HEK293 (cell line): ENCODE measurements around the gene CRY1.

Experiments
- CTCF ChIA-PET: fragments of 350-600 bp; formaldehyde crosslinking; extraction: SDS; loops from one replicate; lab custom pipeline; 2021; ENCODE audit warnings: antibody characterized with exemption; lab: Yijun Ruan, JAX
- POLR2A ChIA-PET: fragments of 300-600 bp; formaldehyde crosslinking; extraction: SDS; loops from one replicate; lab custom pipeline; 2020; ENCODE audit warnings: antibody characterized with exemption, inconsistent platforms; lab: Yijun Ruan, JAX
- H3K27ac ChIP-seq: fragments of 200-500 bp; sonication (Bioruptor generic); 2 replicates; pipeline ENCODE4 v1.5.1; 2014; ENCODE audit warnings: low read depth, low read length, control low read depth, inconsistent platforms; ENCODE audit errors: extremely low read depth
- H3K36me3 ChIP-seq, 2 experiments: fragments of 200-500 bp in 1 of 2; sonication (Bioruptor generic) in 1 of 2; 1 replicate in 1 of 2; 2 replicates in 1 of 2; pipeline ENCODE4 v1.5.1; 2014 to 2017; ENCODE audit warnings: inconsistent platforms in 2 of 2, low read length in 2 of 2; ENCODE audit not compliant: control insufficient read depth in 2 of 2, insufficient read depth in 1 of 2
- H3K4me1 ChIP-seq: fragments of 200-500 bp; sonication (Bioruptor generic); 2 replicates; pipeline ENCODE4 v1.5.1; 2014; ENCODE audit warnings: mild to moderate bottlenecking, low read length, inconsistent platforms; ENCODE audit not compliant: control insufficient read depth, insufficient read depth
- H3K4me3 ChIP-seq: 2 replicates; pipeline ENCODE4 v1.5.1; 2011; ENCODE audit warnings: low read depth, mild to moderate bottlenecking, control low read depth, low read length, moderate library complexity
- H3K9me3 ChIP-seq: fragments of 200-500 bp; sonication (Bioruptor generic); 2 replicates; pipeline ENCODE4 v1.5.1; 2014; ENCODE audit warnings: low read depth, low read length, inconsistent platforms; ENCODE audit not compliant: control insufficient read depth, insufficient read depth
- BCL6B ChIP-seq: fragments of 450-650 bp; formaldehyde crosslinking; IDR thresholded peaks from 2 replicates; pipeline ENCODE4 v1.5.1; 2017; ENCODE audit warnings: missing biosample characterization, missing genetic modification characterization
- EGR2 ChIP-seq: fragments of 450-650 bp; formaldehyde crosslinking; IDR thresholded peaks from 2 replicates; pipeline ENCODE4 v1.5.1; 2016; ENCODE audit warnings: low read depth, missing biosample characterization, missing genetic modification characterization
- FEZF1 ChIP-seq: fragments of 450-650 bp; formaldehyde crosslinking; IDR thresholded peaks from 2 replicates; pipeline ENCODE4 v1.5.1; 2016; ENCODE audit warnings: missing biosample characterization, missing genetic modification characterization
- HOXC10 ChIP-seq: sonication (generic); formaldehyde crosslinking; IDR thresholded peaks from 2 replicates; pipeline ENCODE4 v1.8.1; 2023; ENCODE audit warnings: mild to moderate bottlenecking, missing genetic modification reagents
- KLF17 ChIP-seq: fragments of 450-650 bp; formaldehyde crosslinking; IDR thresholded peaks from 2 replicates; pipeline ENCODE4 v1.5.1; 2016; ENCODE audit warnings: missing biosample characterization, missing genetic modification characterization
- MYNN ChIP-seq: fragments of 450-650 bp; formaldehyde crosslinking; IDR thresholded peaks from 2 replicates; pipeline ENCODE4 v1.5.1; 2016; ENCODE audit warnings: missing biosample characterization, missing genetic modification characterization, borderline replicate concordance
- OSR2 ChIP-seq: fragments of 450-650 bp; formaldehyde crosslinking; IDR thresholded peaks from 2 replicates; pipeline ENCODE4 v1.5.1; 2016; ENCODE audit warnings: missing biosample characterization, missing genetic modification characterization
- TCF7L2 ChIP-seq: IDR thresholded peaks from 2 replicates; pipeline ENCODE4 v1.6.1; 2011; ENCODE audit warnings: low read depth, mild to moderate bottlenecking, inconsistent platforms, low read length, moderate library complexity, borderline replicate concordance
- ZBTB44 ChIP-seq: fragments of 450-650 bp; IDR thresholded peaks from 2 replicates; pipeline ENCODE4 v1.5.1; 2018; ENCODE audit warnings: missing biosample characterization, mild to moderate bottlenecking, missing genetic modification characterization
- ZFHX2 ChIP-seq: fragments of 450-650 bp; formaldehyde crosslinking; conservative IDR thresholded peaks from 2 replicates; pipeline ENCODE4 v1.5.1; 2016; ENCODE audit warnings: missing biosample characterization, missing genetic modification characterization
- ZIC2 ChIP-seq: fragments of 450-650 bp; formaldehyde crosslinking; IDR thresholded peaks from 2 replicates; pipeline ENCODE4 v1.5.1; 2016; ENCODE audit warnings: missing biosample characterization, missing genetic modification characterization
- ZNF175 ChIP-seq: fragments of 450-650 bp; formaldehyde crosslinking; IDR thresholded peaks from 2 replicates; pipeline ENCODE4 v1.5.1; 2016; ENCODE audit warnings: missing biosample characterization, missing genetic modification characterization
- ZNF211 ChIP-seq: fragments of 450-650 bp; formaldehyde crosslinking; IDR thresholded peaks from 2 replicates; pipeline ENCODE4 v1.5.1; 2016; ENCODE audit warnings: low read depth, missing biosample characterization, missing genetic modification characterization
- ZNF223 ChIP-seq: fragments of 450-650 bp; formaldehyde crosslinking; IDR thresholded peaks from 2 replicates; pipeline ENCODE4 v1.5.1; 2016; ENCODE audit warnings: missing biosample characterization, missing genetic modification characterization
- ZNF24 ChIP-seq: fragments of 450-650 bp; formaldehyde crosslinking; IDR thresholded peaks from 2 replicates; pipeline ENCODE4 v1.5.1; 2016; ENCODE audit warnings: missing biosample characterization, missing genetic modification characterization
- ZNF366 ChIP-seq: fragments of 450-650 bp; formaldehyde crosslinking; conservative IDR thresholded peaks from 2 replicates; pipeline ENCODE4 v1.5.1; 2016; ENCODE audit warnings: missing biosample characterization, missing genetic modification characterization
- ZNF518A ChIP-seq: fragments of 450-650 bp; formaldehyde crosslinking; conservative IDR thresholded peaks from 2 replicates; pipeline ENCODE4 v1.5.1; 2016; ENCODE audit warnings: low read depth, missing biosample characterization, missing genetic modification characterization
- ZNF544 ChIP-seq: fragments of 450-650 bp; formaldehyde crosslinking; IDR thresholded peaks from 2 replicates; pipeline ENCODE4 v1.5.0; 2017; ENCODE audit warnings: missing biosample characterization, missing genetic modification characterization
- ZNF585B ChIP-seq: fragments of 450-650 bp; formaldehyde crosslinking; IDR thresholded peaks from 2 replicates; pipeline ENCODE4 v1.5.1; 2016; ENCODE audit warnings: missing biosample characterization, missing genetic modification characterization
- ZNF677 ChIP-seq: fragments of 450-650 bp; IDR thresholded peaks from 2 replicates; pipeline ENCODE4 v1.5.0; 2018; ENCODE audit warnings: missing biosample characterization, mild to moderate bottlenecking, missing genetic modification characterization, moderate library complexity
- ZNF701 ChIP-seq: fragments of 450-650 bp; formaldehyde crosslinking; IDR thresholded peaks from 2 replicates; pipeline ENCODE4 v1.5.1; 2016; ENCODE audit warnings: missing biosample characterization, missing genetic modification characterization
- ZSCAN16 ChIP-seq: fragments of 450-650 bp; formaldehyde crosslinking; IDR thresholded peaks from 2 replicates; pipeline ENCODE4 v1.5.1; 2016; ENCODE audit warnings: missing biosample characterization, missing genetic modification characterization

CRY1 gene

GRCh38 chr12:106971065-106971464, 122.3 kb downstream of the CRY1 start:
- Histone ChIP-seq H3K4me3 (no peak overlapping the region), H3K9me3 (no peaks in the 10 kb centered on the region)
- no peak for TF ChIP-seq TCF7L2
- no peak for TF ChIP-seq KLF17 (tag by site-specific recombination)
- no peak for TF ChIP-seq ZBTB44
- no peak for TF ChIP-seq ZNF175 (tag by site-specific recombination)
- TF ChIP-seq ZFHX2 (tag by site-specific recombination), result no peak
- TF ChIP-seq, all 188 proteins: peak for 0
- Histone ChIP-seq H3K36me3 (peaks cover 14 to 48% of the 10 kb centered on the region in 2 experiments), H3K27ac (no peak overlapping the region), H3K4me1 (no peaks in the 10 kb centered on the region)
- ChIA-PET CTCF (interaction anchor here (0.5 to 0.8 kb wide), 3 partner anchors 11 to 652 kb away, joined by 3 to 5 read pairs (median 4); no protein-coding TSS in a partner anchor), POLR2A (interaction anchor here (1.5 kb wide), 1 partner anchor 16 kb away, joined by 5 read pairs; the partner anchor contains the start of gene MTERF2)

GRCh38 chr12:106964526-106964925, 128.8 kb downstream of the CRY1 start:
- CTCF ChIA-PET, result interaction anchor here (0.5 to 0.8 kb wide), 2 partner anchors 148 to 354 kb away, joined by 3 to 4 read pairs; a partner anchor contains a TSS
- peaks cover 13 to 53% of the 10 kb centered on the region in 2 experiments for H3K36me3 ChIP-seq
- POLR2A ChIA-PET, result no interaction called here

GRCh38 chr12:106962286-106962685, 131.1 kb downstream of the CRY1 start:
- H3K4me1 ChIP-seq, result peaks cover 14% of the 10 kb centered on the region
- peaks cover 6 to 33% of the 10 kb centered on the region in 2 experiments; a peak in 2 of 3 replicates for H3K36me3 ChIP-seq
- no peak overlapping the region for H3K27ac ChIP-seq

More at GRCh38 chr12:106964526-106964925, 128.8 kb downstream of the CRY1 start:
- no peak for TF ChIP-seq ZIC2 (tag by site-specific recombination)
- no peak for TF ChIP-seq BCL6B
- no peak for TF ChIP-seq ZNF677 (tag by site-specific recombination)
- TF ChIP-seq MYNN (tag by site-specific recombination), result no peak
- TF ChIP-seq ZNF24, result no peak
- no peak for TF ChIP-seq ZNF701 (tag by site-specific recombination)
- no peak for TF ChIP-seq ZNF366
- no peak for TF ChIP-seq ZNF585B
- no peak for TF ChIP-seq EGR2
- TF ChIP-seq ZNF223, result no peak
- no peak for TF ChIP-seq ZNF211 (tag by site-specific recombination)
- TF ChIP-seq ZSCAN16 (tag by site-specific recombination), result no peak
- TF ChIP-seq HOXC10 (CRISPR knock-in tag), result no peak
- no peak for TF ChIP-seq ZNF544
- H3K9me3 ChIP-seq, result no peaks in the 10 kb centered on the region
- peaks cover 8% of the 10 kb centered on the region; the same call in 1 of the 2 replicates for H3K4me1 ChIP-seq
- H3K4me3 ChIP-seq, result no peak overlapping the region
- no peak overlapping the region for H3K27ac ChIP-seq

More at GRCh38 chr12:106962286-106962685, 131.1 kb downstream of the CRY1 start:
- Histone ChIP-seq H3K9me3 (no peaks in the 10 kb centered on the region), H3K4me3 (no peak overlapping the region)
- ChIA-PET CTCF (interaction anchor here (0.6 to 1.1 kb wide), 3 partner anchors 69 to 652 kb away, joined by 3 read pairs; no protein-coding TSS in a partner anchor), POLR2A (no interaction called here)
- TF ChIP-seq ZNF518A (tag by site-specific recombination), result no peak
- peak; percentile 41; the same call in 1 of the 2 replicates for TF ChIP-seq OSR2 (tag by site-specific recombination)
- peak; percentile 81 for TF ChIP-seq FEZF1 (tag by site-specific recombination)
